CD4-positive, alpha-beta memory T cell (primary cell): ENCODE measurements around the gene TMEM87B. TPM values are rescaled to one million over a fixed set of nuclear protein-coding genes. Genes with fewer than 3 reads are reported as not detected.
A peak's percentile ranks its signal among the peaks of the same experiment; 100 is the strongest.
"Not testable (repeated sequence)": the region's sequence is repeated elsewhere in the genome, so short reads cannot be mapped to it uniquely, and the experiment has no call there.

Experiments
- CTCF ChIA-PET: fragments of 350-600 bp; sonication (Branson Sonifier 250); formaldehyde crosslinking; loops from one replicate; lab custom pipeline; 2021; ENCODE audit warnings: inconsistent platforms; ENCODE audit not compliant: partially characterized antibody; lab: Charles Lee
- POLR2A ChIA-PET: fragments of 350-600 bp; sonication (Branson Sonifier 250); formaldehyde crosslinking; loops from one replicate; lab custom pipeline; 2021; ENCODE audit not compliant: partially characterized antibody; lab: Charles Lee
- DNase-seq, 5 donors: peaks; one replicate each; pipeline versions ENCODE4 v3.0.0 to v3.0.0-alpha.2; 2020 to 2022; ENCODE audit warnings: mixed read lengths in 1 of 5
- H3K27ac ChIP-seq: one replicate; pipeline ENCODE4 v1.7.0; 2013; ENCODE audit warnings: low read depth, low read length
- H3K27me3 ChIP-seq: 2 replicates; pipeline ENCODE4 v1.7.0; 2013; ENCODE audit warnings: mild to moderate bottlenecking, low read length, moderate library complexity; ENCODE audit not compliant: insufficient read depth
- H3K36me3 ChIP-seq: 2 replicates; pipeline ENCODE4 v1.7.0; 2013; ENCODE audit warnings: mild to moderate bottlenecking, low read length, moderate library complexity; ENCODE audit not compliant: insufficient read depth
- H3K4me1 ChIP-seq: 2 replicates; pipeline ENCODE4 v1.7.0; 2013; ENCODE audit warnings: mild to moderate bottlenecking, low read length, moderate library complexity; ENCODE audit not compliant: insufficient read depth
- H3K4me3 ChIP-seq, 2 donors: one replicate each; pipeline ENCODE4 v1.7.0; 2013; ENCODE audit warnings: low read length in 2 of 2, mild to moderate bottlenecking in 1 of 2
- H3K9me3 ChIP-seq, 2 donors: one replicate each; pipeline ENCODE4 v1.7.0; 2013; ENCODE audit warnings: low read length in 2 of 2, control low read depth in 1 of 2; ENCODE audit not compliant: control insufficient read depth in 1 of 2
- H3K27ac Mint-ChIP-seq, 7 donors: one replicate each; pipeline ENCODE4 v1.8.0; 2020 to 2021; ENCODE audit warnings: mixed read lengths in 7 of 7, mild to moderate bottlenecking in 6 of 7, inconsistent platforms in 3 of 7, moderate library complexity in 3 of 7
- H3K27me3 Mint-ChIP-seq, 2 donors: one replicate each; pipeline ENCODE4 v1.8.0; 2020 to 2021; ENCODE audit warnings: mixed read lengths in 2 of 2
- H3K36me3 Mint-ChIP-seq, 2 donors: one replicate each; pipeline ENCODE4 v1.8.0; 2020 to 2021; ENCODE audit warnings: mixed read lengths in 2 of 2, inconsistent platforms in 1 of 2, mild to moderate bottlenecking in 1 of 2
- H3K4me1 Mint-ChIP-seq, 4 donors: one replicate each; pipeline ENCODE4 v1.8.0; 2020 to 2021; ENCODE audit warnings: mixed read lengths in 4 of 4, mild to moderate bottlenecking in 1 of 4
- H3K4me3 Mint-ChIP-seq, 8 donors: one replicate each; pipeline ENCODE4 v1.8.0; 2020 to 2021; ENCODE audit warnings: mixed read lengths in 8 of 8, mild to moderate bottlenecking in 7 of 8, moderate library complexity in 6 of 8, inconsistent platforms in 3 of 8
- H3K9me3 Mint-ChIP-seq, 8 donors: one replicate each; pipeline ENCODE4 v1.8.0; 2020 to 2021; ENCODE audit warnings: mixed read lengths in 8 of 8, mild to moderate bottlenecking in 5 of 8, inconsistent platforms in 3 of 8, moderate library complexity in 1 of 8
- intact Hi-C: fragments of 100-400 bp; cut with micrococcal nuclease; formaldehyde crosslinking; loops from one replicate; pipeline ENCODE4 v1.15.1; 2023
- polyA plus RNA-seq, 2 donors: library from polyadenylated mRNA; unstranded; fragments of 300-500 nt; fragmentation: Illumina TruSeq; gene quantifications; one replicate each; pipeline ENCODE4 v1.2.3, GENCODE V29; 2021
- total RNA-seq, 2 experiments: library from RNA; stranded (reverse); gene quantifications; one replicate each; pipeline ENCODE4 v1.2.3, GENCODE V29; 2021

Gene TMEM87B
- total and polyA plus RNA-seq, 4 experiments from 2014 or later, result 12.5 to 28.7 (median 21.8) TPM

DNA sequence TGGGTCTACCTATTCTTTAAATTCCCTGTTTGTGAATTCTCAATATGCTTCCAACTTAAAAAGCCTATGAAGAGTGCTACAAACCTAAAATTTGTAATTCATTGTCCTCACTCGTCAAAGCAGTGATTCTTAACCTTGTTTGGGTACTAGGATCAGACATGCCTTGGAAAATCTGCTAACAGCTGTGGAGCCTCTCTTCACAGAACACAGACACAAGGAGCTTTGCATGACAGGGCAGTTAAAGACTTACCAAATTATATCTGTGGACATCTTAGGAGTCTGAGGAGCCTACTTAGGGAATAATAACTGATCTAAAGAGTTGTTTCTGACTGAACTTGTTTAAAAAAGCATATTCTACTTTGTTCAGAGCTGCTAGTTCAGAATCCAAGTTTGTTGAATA lies 38.1 kb downstream of the TMEM87B start:
- Mint-ChIP-seq H3K27me3 (no peaks in the 10 kb centered on the region), H3K9me3 (no peaks in the 10 kb centered on the region), H3K4me3 (no peak overlapping the region), H3K27ac (peak overlapping the region in 1 of 7 donors; percentile 32), H3K36me3 (peaks cover 67 to 69% of the 10 kb centered on the region in 2 donors), H3K4me1 (peaks cover 0 to 7% (median 5%) of the 10 kb centered on the region in 4 donors)
- ChIA-PET POLR2A (no interaction called here), CTCF (interaction anchor here (1.0 to 1.8 kb wide), 2 partner anchors 28 to 166 kb away, joined by 3 to 4 read pairs; no protein-coding TSS in a partner anchor)
- Histone ChIP-seq H3K27me3 (no peaks in the 10 kb centered on the region), H3K4me3 (no peak overlapping the region), H3K27ac (no peak overlapping the region), H3K4me1 (no peaks in the 10 kb centered on the region), H3K9me3 (no peaks in the 10 kb centered on the region), H3K36me3 (peaks cover 41% of the 10 kb centered on the region)
- intact Hi-C loops, result no loop called here
- DNase-seq, result no peak

GRCh38 chr2:112095681-112096080 lies 40.6 kb downstream of the TMEM87B start:
- H3K9me3 Mint-ChIP-seq, result no peaks in the 10 kb centered on the region
- CTCF ChIA-PET, result no interaction called here
- Histone ChIP-seq H3K27ac (no peak overlapping the region), H3K27me3 (no peaks in the 10 kb centered on the region), H3K9me3 (no peaks in the 10 kb centered on the region), H3K4me3 (no peak overlapping the region), H3K36me3 (peaks cover 40% of the 10 kb centered on the region), H3K4me1 (no peaks in the 10 kb centered on the region)
- DNase-seq, result no peak
- intact Hi-C loops, result no loop called here
- POLR2A ChIA-PET, result no interaction called here
- no peak overlapping the region for H3K4me3 Mint-ChIP-seq
- peaks cover 0 to 12% (median 6%) of the 10 kb centered on the region in 4 donors for H3K4me1 Mint-ChIP-seq
- peaks cover 59 to 67% of the 10 kb centered on the region in 2 donors for H3K36me3 Mint-ChIP-seq
- no peak overlapping the region for H3K27ac Mint-ChIP-seq
- H3K27me3 Mint-ChIP-seq, result no peaks in the 10 kb centered on the region

GRCh38 chr2:112096098-112096497 lies 41.0 kb downstream of the TMEM87B start:
- Mint-ChIP-seq H3K36me3 (peaks cover 54 to 63% of the 10 kb centered on the region in 2 donors), H3K27ac (no peak overlapping the region)
- POLR2A ChIA-PET, result no interaction called here

GRCh38 chr2:112108178-112108832 lies 53.2 kb downstream of the TMEM87B start:
- no peak for DNase-seq
- Histone ChIP-seq H3K27ac (no peak overlapping the region), H3K4me1 (no peaks in the 10 kb centered on the region), H3K9me3 (no peaks in the 10 kb centered on the region), H3K27me3 (no peaks in the 10 kb centered on the region), H3K36me3 (peaks cover 23% of the 10 kb centered on the region), H3K4me3 (no peak overlapping the region)
- Mint-ChIP-seq H3K9me3 (peaks cover 2 to 31% (median 18%) of the 10 kb centered on the region in 8 donors), H3K27ac (peak overlapping the region in 1 of 7 donors; percentile 30), H3K27me3 (no peaks in the 10 kb centered on the region), H3K4me1 (peaks cover 0 to 2% (median 0%) of the 10 kb centered on the region in 4 donors), H3K4me3 (no peak overlapping the region), H3K36me3 (peaks cover 89 to 94% of the 10 kb centered on the region in 2 donors)
- CTCF ChIA-PET, result interaction anchor here (1.0 kb wide), 1 partner anchor 9 kb away, joined by 3 read pairs; no protein-coding TSS in a partner anchor
- POLR2A ChIA-PET, result no interaction called here
- intact Hi-C loops, result no loop called here

More at GRCh38 chr2:112096098-112096497, 41.0 kb downstream of the TMEM87B start:
- H3K27ac ChIP-seq, result no peak overlapping the region
- no peak for DNase-seq
- Mint-ChIP-seq H3K9me3 (no peaks in the 10 kb centered on the region), H3K4me1 (peaks cover 0 to 12% (median 6%) of the 10 kb centered on the region in 4 donors), H3K4me3 (no peak overlapping the region), H3K27me3 (no peaks in the 10 kb centered on the region)
- H3K4me1 ChIP-seq, result no peaks in the 10 kb centered on the region
- no peak overlapping the region for H3K4me3 ChIP-seq
- CTCF ChIA-PET, result no interaction called here
- intact Hi-C loops, result no loop called here
- peaks cover 40% of the 10 kb centered on the region for H3K36me3 ChIP-seq
- no peaks in the 10 kb centered on the region for H3K27me3 ChIP-seq
- H3K9me3 ChIP-seq, result no peaks in the 10 kb centered on the region

DNA sequence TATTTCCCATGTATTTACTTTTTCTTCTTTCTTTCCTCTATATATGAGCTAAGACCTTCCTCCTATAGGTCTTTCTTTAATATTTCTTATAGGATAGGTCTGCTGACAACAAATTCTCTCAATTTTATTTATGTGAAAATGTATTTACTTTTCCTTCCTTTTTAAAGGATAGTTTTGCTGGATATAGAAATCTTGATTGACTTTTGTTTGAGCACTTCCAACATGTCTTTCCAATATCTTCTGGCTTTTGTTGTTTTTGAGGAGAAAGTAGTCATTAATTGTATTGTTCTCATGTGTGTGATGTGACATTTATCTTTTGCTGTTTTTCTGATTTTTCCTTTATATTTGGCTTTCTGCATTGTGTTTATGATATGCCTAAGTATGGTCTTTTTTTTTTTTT lies 54.2 kb downstream of the TMEM87B start:
- Mint-ChIP-seq H3K27ac (no peak overlapping the region), H3K36me3 (peaks cover 82 to 85% of the 10 kb centered on the region in 2 donors), H3K9me3 (peaks cover 2 to 31% (median 18%) of the 10 kb centered on the region in 8 donors), H3K4me1 (no peaks in the 10 kb centered on the region), H3K4me3 (no peak overlapping the region), H3K27me3 (no peaks in the 10 kb centered on the region)
- CTCF ChIA-PET, result no interaction called here
- Histone ChIP-seq H3K36me3 (peaks cover 23% of the 10 kb centered on the region), H3K4me1 (no peaks in the 10 kb centered on the region), H3K4me3 (no peak overlapping the region), H3K27me3 (no peaks in the 10 kb centered on the region), H3K27ac (no peak overlapping the region), H3K9me3 (no peaks in the 10 kb centered on the region)
- DNase-seq, result no peak
- intact Hi-C loops, result no loop called here
- POLR2A ChIA-PET, result no interaction called here

- Mint-ChIP-seq H3K27ac (no peak overlapping the region), H3K27me3 (no peaks in the 10 kb centered on the region), H3K4me1 (no peaks in the 10 kb centered on the region), H3K4me3 (no peak overlapping the region), H3K9me3 (peaks cover 2 to 31% (median 18%) of the 10 kb centered on the region in 8 donors), H3K36me3 (peaks cover 71 to 75% of the 10 kb centered on the region in 2 donors)
- H3K27me3 ChIP-seq, result no peaks in the 10 kb centered on the region
- intact Hi-C loops, result no loop called here
- H3K9me3 ChIP-seq, result no peaks in the 10 kb centered on the region
- H3K4me3 ChIP-seq, result no peak overlapping the region
- ChIA-PET CTCF (no interaction called here), POLR2A (no interaction called here)
- no peaks in the 10 kb centered on the region for H3K4me1 ChIP-seq
- no peak overlapping the region for H3K27ac ChIP-seq
- DNase-seq, result no peak
- H3K36me3 ChIP-seq, result peaks cover 22% of the 10 kb centered on the region
Measured at GRCh38 chr2:112110966-112111365, 55.9 kb downstream of the TMEM87B start.

DNA sequence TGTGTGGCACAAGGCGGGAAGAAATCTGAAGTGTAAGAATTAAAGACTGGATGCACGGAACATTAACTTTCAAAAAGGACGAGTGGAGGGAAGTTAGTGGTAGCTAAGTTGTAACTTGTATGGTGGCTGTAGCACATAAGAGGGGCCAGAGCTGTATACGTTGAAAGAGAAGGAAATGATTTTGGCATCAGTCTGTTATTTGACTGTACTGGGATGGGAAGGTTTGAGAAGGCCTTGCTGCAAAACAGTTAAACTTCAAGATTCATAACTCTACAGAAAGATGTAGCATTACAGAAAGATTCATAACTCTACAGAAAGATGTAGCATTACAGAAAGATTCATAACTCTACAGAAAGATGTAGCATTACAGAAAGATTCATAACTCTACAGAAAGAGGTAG lies 58.3 kb downstream of the TMEM87B start:
- intact Hi-C loops, DNase-seq, H3K4me3 Mint-ChIP-seq, H3K27ac Mint-ChIP-seq, H3K4me1 ChIP-seq, H3K27me3 ChIP-seq, H3K9me3 ChIP-seq, H3K27me3 Mint-ChIP-seq, H3K4me3 ChIP-seq, POLR2A ChIA-PET, H3K27ac ChIP-seq, H3K4me1 Mint-ChIP-seq: not testable (repeated sequence)
- H3K36me3 ChIP-seq, result peaks cover 24% of the 10 kb centered on the region
- peaks cover 71% of the 10 kb centered on the region in 2 donors for H3K36me3 Mint-ChIP-seq
- CTCF ChIA-PET, result interaction anchor here (1.3 kb wide), 1 partner anchor 9 kb away, joined by 6 read pairs; no protein-coding TSS in a partner anchor
- H3K9me3 Mint-ChIP-seq, result peaks cover 2 to 18% (median 14%) of the 10 kb centered on the region in 8 donors
